Fibroblast of lung (primary cell): Measurements from ENCODE around the gene CYP4F11. TPM values are rescaled to one million over a fixed set of nuclear protein-coding genes. Genes with fewer than 3 reads are reported as not detected.

ENCODE experiments used
- DNase-seq, 2 donors: peaks; one replicate each; pipeline versions ENCODE4 v3.0.0 to v3.0.0-alpha.2; 2010; ENCODE audit warnings: low read depth in 2 of 2
- H2AFZ ChIP-seq: 2 replicates; pipeline ENCODE4 v1.5.1; 2012; ENCODE audit warnings: low read length, control low read depth, inconsistent platforms
- H3K27ac ChIP-seq: 2 replicates; pipeline ENCODE4 v1.5.1; 2011; ENCODE audit warnings: low read length, control low read depth; ENCODE audit not compliant: insufficient read depth
- H3K27me3 ChIP-seq: 2 replicates; pipeline ENCODE4 v1.5.1; 2011; ENCODE audit warnings: mild to moderate bottlenecking, low read length; ENCODE audit not compliant: control insufficient read depth, insufficient read depth
- H3K36me3 ChIP-seq: 2 replicates; pipeline ENCODE4 v1.5.1; 2011; ENCODE audit warnings: low read length; ENCODE audit not compliant: control insufficient read depth, insufficient read depth
- H3K4me1 ChIP-seq: 2 replicates; pipeline ENCODE4 v1.5.1; 2011; ENCODE audit warnings: low read length; ENCODE audit not compliant: control insufficient read depth, insufficient read depth; ENCODE audit errors: extremely low read depth
- H3K4me2 ChIP-seq: 2 replicates; pipeline ENCODE4 v1.5.1; 2011; ENCODE audit warnings: low read length, control low read depth; ENCODE audit not compliant: insufficient read depth; ENCODE audit errors: extremely low read depth
- H3K4me3 ChIP-seq, 4 experiments: fragments of 200-600 bp in 1 of 4; sonication (generic) in 1 of 4; replicated peaks in 1 of 4; 2 replicates each; pipeline ENCODE4 v1.5.1; 2011 to 2016; ENCODE audit warnings: low read length in 4 of 4, low read depth in 3 of 4, mild to moderate bottlenecking in 3 of 4, control low read depth in 2 of 4, inconsistent platforms in 1 of 4, mixed read lengths in 1 of 4; ENCODE audit not compliant: insufficient read depth in 1 of 4; ENCODE audit errors: control extremely low read depth in 1 of 4
- H3K79me2 ChIP-seq: 2 replicates; pipeline ENCODE4 v1.5.1; 2012; ENCODE audit warnings: mild to moderate bottlenecking, low read length, inconsistent platforms; ENCODE audit not compliant: control insufficient read depth, insufficient read depth
- H3K9ac ChIP-seq: 2 replicates; pipeline ENCODE4 v1.5.1; 2011; ENCODE audit warnings: mild to moderate bottlenecking, low read length, control low read depth; ENCODE audit not compliant: insufficient read depth
- H3K9me3 ChIP-seq: 2 replicates; pipeline ENCODE4 v1.5.1; 2012; ENCODE audit warnings: low read depth, low read length; ENCODE audit not compliant: control insufficient read depth, insufficient read depth
- H4K20me1 ChIP-seq: 2 replicates; pipeline ENCODE4 v1.5.1; 2011; ENCODE audit warnings: low read length; ENCODE audit not compliant: control insufficient read depth, insufficient read depth; ENCODE audit errors: extremely low read depth
- EZH2 ChIP-seq: IDR thresholded peaks from 2 replicates; pipeline ENCODE4 v1.5.1; 2012; ENCODE audit warnings: low read length, control low read depth, mild to moderate bottlenecking; ENCODE audit errors: missing control alignments
- polyA plus RNA-seq, 2 donors: library from polyadenylated mRNA; depleted of rRNA in 1 of 2; stranded (reverse) in 1 of 2; unstranded in 1 of 2; fragments of >200 nt; gene quantifications; 2 replicates each; pipeline ENCODE4 v1.2.1, GENCODE V29; 2011 to 2012; ENCODE audit warnings: missing spikeins in 1 of 2
- total RNA-seq: library from RNA; depleted of rRNA; stranded (reverse); fragments of >200 nt; gene quantifications from 2 replicates; pipeline ENCODE4 v1.2.1, GENCODE V29; 2014
- TF ChIP-seq, protein P1 (sequence below), 2 donors: IDR thresholded peaks in 1 of 2; conservative IDR thresholded peaks in 1 of 2; 1 replicate in 1 of 2; 2 replicates in 1 of 2; pipeline ENCODE4 v1.5.1; 2011 to 2012; ENCODE audit warnings: low read length in 2 of 2, control low read depth in 1 of 2, inconsistent platforms in 1 of 2, low read depth in 1 of 2, mild to moderate bottlenecking in 1 of 2

Gene CYP4F11
- total and polyA plus RNA-seq, 2 donors (not counting 1 experiment from before 2014, with no cell fraction given), result not detected

DNA sequence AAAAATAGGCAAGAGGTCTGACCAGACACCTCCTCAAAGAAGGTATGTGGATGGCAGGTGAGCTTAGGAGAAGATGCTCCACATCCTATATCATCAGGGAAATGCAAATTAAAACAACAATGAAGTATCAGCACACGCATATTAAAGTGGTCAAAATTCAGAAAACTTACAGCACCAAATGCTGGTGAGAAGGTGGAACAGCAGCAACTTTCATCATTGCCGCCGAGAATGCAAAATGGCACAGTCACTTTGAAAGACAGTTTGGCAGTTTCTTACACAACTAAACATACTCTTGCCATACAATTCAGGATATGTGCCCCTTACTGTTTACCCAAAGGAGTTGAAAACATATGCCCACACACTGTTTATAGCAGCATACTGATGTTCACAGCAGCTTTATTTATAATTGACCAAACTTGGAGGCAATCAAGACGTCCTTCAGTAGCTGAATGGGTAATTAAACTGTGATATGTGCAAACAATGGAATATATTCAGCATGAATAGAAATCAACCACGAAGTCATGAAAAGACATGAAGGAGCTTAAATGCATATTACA is 37.0 kb upstream of the CYP4F11 start:
- H3K27me3 ChIP-seq, result no peaks in the 10 kb centered on the region
- no peaks in the 10 kb centered on the region for H3K4me1 ChIP-seq
- no peak overlapping the region for H3K27ac ChIP-seq
- no peaks in the 10 kb centered on the region for H3K79me2 ChIP-seq
- no peak overlapping the region for H3K4me3 ChIP-seq
- TF ChIP-seq EZH2, result no peak
- TF ChIP-seq, protein P1, sequence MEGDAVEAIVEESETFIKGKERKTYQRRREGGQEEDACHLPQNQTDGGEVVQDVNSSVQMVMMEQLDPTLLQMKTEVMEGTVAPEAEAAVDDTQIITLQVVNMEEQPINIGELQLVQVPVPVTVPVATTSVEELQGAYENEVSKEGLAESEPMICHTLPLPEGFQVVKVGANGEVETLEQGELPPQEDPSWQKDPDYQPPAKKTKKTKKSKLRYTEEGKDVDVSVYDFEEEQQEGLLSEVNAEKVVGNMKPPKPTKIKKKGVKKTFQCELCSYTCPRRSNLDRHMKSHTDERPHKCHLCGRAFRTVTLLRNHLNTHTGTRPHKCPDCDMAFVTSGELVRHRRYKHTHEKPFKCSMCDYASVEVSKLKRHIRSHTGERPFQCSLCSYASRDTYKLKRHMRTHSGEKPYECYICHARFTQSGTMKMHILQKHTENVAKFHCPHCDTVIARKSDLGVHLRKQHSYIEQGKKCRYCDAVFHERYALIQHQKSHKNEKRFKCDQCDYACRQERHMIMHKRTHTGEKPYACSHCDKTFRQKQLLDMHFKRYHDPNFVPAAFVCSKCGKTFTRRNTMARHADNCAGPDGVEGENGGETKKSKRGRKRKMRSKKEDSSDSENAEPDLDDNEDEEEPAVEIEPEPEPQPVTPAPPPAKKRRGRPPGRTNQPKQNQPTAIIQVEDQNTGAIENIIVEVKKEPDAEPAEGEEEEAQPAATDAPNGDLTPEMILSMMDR (conservative IDR thresholded peaks at IDR 0.05 in 1 of 2, IDR thresholded peaks at IDR 0.05 in 1 of 2; ENCODE audit: low read depth in 1 of 2, low read length in 2 of 2), result no peak
- no peaks in the 10 kb centered on the region for H3K36me3 ChIP-seq
- no peak overlapping the region for H2AFZ ChIP-seq
- H3K9ac ChIP-seq, result no peak overlapping the region
- H3K9me3 ChIP-seq, result no peaks in the 10 kb centered on the region
- H4K20me1 ChIP-seq, result no peaks in the 10 kb centered on the region
- H3K4me2 ChIP-seq, result no peak overlapping the region
- DNase-seq, result no peak

DNA sequence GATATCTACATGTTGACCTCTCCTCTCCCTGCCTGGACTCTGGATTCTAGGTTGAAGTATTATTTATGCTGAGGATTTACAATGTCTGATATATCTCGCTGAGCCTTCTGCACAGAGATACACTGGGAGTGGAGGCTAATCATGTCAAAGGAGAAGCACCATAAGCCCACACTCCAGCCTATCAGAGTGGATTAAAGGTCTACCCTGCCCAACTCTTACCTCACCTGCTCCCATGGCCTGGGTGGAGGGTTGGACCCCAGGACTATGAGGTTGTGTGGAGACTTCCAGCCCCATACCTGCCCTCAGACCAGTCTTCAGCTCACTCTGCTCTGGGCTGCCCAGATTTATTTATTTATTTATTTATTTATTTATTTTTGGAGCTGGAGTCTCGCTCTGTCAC is 29.9 kb upstream of the CYP4F11 start:
- Histone ChIP-seq H3K4me3 (no peak overlapping the region), H3K4me1 (no peaks in the 10 kb centered on the region), H3K27ac (no peak overlapping the region), H3K36me3 (no peaks in the 10 kb centered on the region), H3K27me3 (no peaks in the 10 kb centered on the region), H2AFZ (no peak overlapping the region), H3K79me2 (no peaks in the 10 kb centered on the region), H3K9ac (no peak overlapping the region), H3K4me2 (no peak overlapping the region), H3K9me3 (no peaks in the 10 kb centered on the region), H4K20me1 (no peaks in the 10 kb centered on the region)
- TF ChIP-seq, protein P1 (conservative IDR thresholded peaks at IDR 0.05 in 1 of 2, IDR thresholded peaks at IDR 0.05 in 1 of 2; ENCODE audit: low read depth in 1 of 2, low read length in 2 of 2), result no peak
- TF ChIP-seq EZH2, result no peak
- no peak for DNase-seq

DNA sequence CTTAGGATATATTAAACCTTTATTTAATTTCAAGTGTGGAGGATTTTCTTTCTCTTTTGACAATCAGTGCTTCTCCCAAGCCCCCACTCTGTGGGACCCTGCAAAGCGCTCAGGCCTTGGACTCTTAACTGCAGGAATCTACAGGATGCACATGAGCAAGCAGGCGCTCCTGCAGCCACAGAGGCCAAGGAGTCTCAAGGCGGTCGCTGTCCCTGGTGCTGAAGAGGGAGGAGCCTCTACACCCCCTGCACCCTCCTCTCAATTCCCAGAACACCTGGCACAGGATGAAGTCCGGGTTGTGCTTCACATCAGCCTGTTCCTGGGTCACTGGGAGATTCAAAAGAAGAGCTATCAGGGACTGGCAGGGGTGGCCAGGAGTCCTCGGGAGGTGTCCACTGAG is 28.0 kb upstream of the CYP4F11 start:
- Histone ChIP-seq H3K4me3 (no peak overlapping the region), H3K9me3 (no peaks in the 10 kb centered on the region), H2AFZ (no peak overlapping the region), H3K9ac (no peak overlapping the region), H4K20me1 (no peaks in the 10 kb centered on the region), H3K36me3 (no peaks in the 10 kb centered on the region), H3K4me2 (no peak overlapping the region), H3K79me2 (no peaks in the 10 kb centered on the region), H3K4me1 (no peaks in the 10 kb centered on the region), H3K27me3 (no peaks in the 10 kb centered on the region), H3K27ac (no peak overlapping the region)
- no peak for TF ChIP-seq EZH2
- TF ChIP-seq, protein P1 (conservative IDR thresholded peaks at IDR 0.05 in 1 of 2, IDR thresholded peaks at IDR 0.05 in 1 of 2; ENCODE audit: low read depth in 1 of 2, low read length in 2 of 2), result no peak
- no peak for DNase-seq
